Smooth muscle cell (in vitro differentiated cells): ENCODE data around the gene COQ2. TPM values are rescaled to one million over a fixed set of nuclear protein-coding genes. Genes with fewer than 3 reads are reported as not detected.

Experiments
- DNase-seq: peaks from one replicate; lab custom pipeline; 2025; ENCODE audit not compliant: unreplicated experiment; lab: John Stamatoyannopoulos, UW
- H2AFZ ChIP-seq: fragments of 200-600 bp; sonication (generic); 2 replicates; pipeline ENCODE4 v1.6.0; 2016; ENCODE audit warnings: antibody characterized with exemption, low read depth, mild to moderate bottlenecking
- H3F3A ChIP-seq: fragments of 200-600 bp; sonication (generic); 2 replicates; pipeline ENCODE4 v1.6.0; 2017; ENCODE audit warnings: antibody characterized with exemption, low read depth
- H3K27ac ChIP-seq: fragments of 200-600 bp; sonication (generic); 2 replicates; pipeline ENCODE4 v1.5.1; 2016; ENCODE audit warnings: low read depth, mild to moderate bottlenecking
- H3K27me3 ChIP-seq: fragments of 200-600 bp; sonication (generic); 2 replicates; pipeline ENCODE4 v1.6.1; 2016; ENCODE audit warnings: low read depth, mild to moderate bottlenecking
- H3K36me3 ChIP-seq: fragments of 200-600 bp; sonication (generic); 2 replicates; pipeline ENCODE4 v1.5.1; 2016; ENCODE audit warnings: low read depth
- H3K4me1 ChIP-seq: fragments of 200-600 bp; sonication (generic); 2 replicates; pipeline ENCODE4 v1.5.1; 2016; ENCODE audit warnings: low read depth
- H3K4me2 ChIP-seq: fragments of 200-600 bp; sonication (generic); 2 replicates; pipeline ENCODE4 v1.6.0; 2016; ENCODE audit warnings: mild to moderate bottlenecking
- H3K4me3 ChIP-seq: fragments of 200-600 bp; sonication (generic); 2 replicates; pipeline ENCODE4 v1.5.1; 2016; ENCODE audit warnings: mild to moderate bottlenecking
- H3K79me2 ChIP-seq: fragments of 200-600 bp; sonication (generic); 2 replicates; pipeline ENCODE4 v1.6.0; 2016; ENCODE audit warnings: low read depth, mild to moderate bottlenecking
- H3K9ac ChIP-seq: fragments of 200-600 bp; sonication (generic); 2 replicates; pipeline ENCODE4 v1.6.0; 2016; ENCODE audit warnings: low read depth
- H3K9me3 ChIP-seq: fragments of 200-600 bp; sonication (generic); replicated peaks from 2 replicates; pipeline ENCODE4 v1.5.1; 2016; ENCODE audit warnings: low read depth
- H4K20me1 ChIP-seq: fragments of 200-600 bp; sonication (generic); 2 replicates; pipeline ENCODE4 v1.6.0; 2016; ENCODE audit warnings: low read depth
- WGBS: methylation state at CpG from one replicate; pipeline ENCODE4 v1.1.7; 2016; ENCODE audit warnings: low lambda C conversion rate; 5-methylcytosine and 5-hydroxymethylcytosine counted together
- polyA plus RNA-seq: library from polyadenylated mRNA; unstranded; fragments of >200 nt; fragmentation: Nextera tagmentation; extraction: Ambion mirVana; gene quantifications from 2 replicates; pipeline ENCODE4 v1.2.1, GENCODE V29; 2016
- total RNA-seq: library from RNA; depleted of rRNA; stranded (reverse); fragments of >200 nt; gene quantifications from 2 replicates; pipeline ENCODE4 v1.2.3, GENCODE V29; 2014
- TF ChIP-seq, protein P1 (sequence below): fragments of 200-600 bp; sonication (generic); IDR thresholded peaks from 2 replicates; pipeline ENCODE4 v1.5.1; 2017; ENCODE audit warnings: borderline replicate concordance, mild to moderate bottlenecking, antibody characterized with exemption; ENCODE audit not compliant: insufficient read depth, poor library complexity, severe bottlenecking

Gene COQ2
- total and polyA plus RNA-seq, 2 experiments from 2014 or later: 5.7 to 8.1 TPM

DNA sequence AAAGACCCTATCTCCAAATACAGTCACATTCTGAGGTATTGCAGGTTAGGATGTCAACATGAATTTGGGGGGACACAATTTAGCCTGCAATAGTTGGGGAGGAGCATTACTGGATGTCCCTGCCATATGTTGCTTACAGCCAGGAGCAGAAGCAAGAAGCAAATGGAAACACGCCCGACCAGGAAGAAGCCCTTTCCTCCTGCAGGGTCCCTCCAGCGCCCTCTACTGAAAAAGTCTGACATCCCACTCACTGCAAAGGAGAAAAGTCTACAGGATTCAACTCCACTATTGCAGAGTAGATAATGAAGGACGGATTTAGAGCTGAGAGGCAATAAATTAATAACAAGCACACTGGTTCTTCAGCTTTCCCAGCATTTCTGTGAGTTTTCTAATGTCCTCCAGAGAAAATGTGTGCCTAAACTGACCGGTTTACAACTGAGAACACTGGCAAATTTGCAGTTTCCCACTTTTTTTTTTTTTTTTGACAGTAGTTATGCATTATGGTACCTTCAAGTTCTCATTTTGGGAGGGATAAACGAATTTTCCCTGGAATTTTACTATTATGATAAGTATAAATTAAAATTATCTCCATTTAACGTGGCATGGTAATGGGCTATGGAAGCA, 31.7 kb downstream of the COQ2 start:
- TF ChIP-seq, protein P1, sequence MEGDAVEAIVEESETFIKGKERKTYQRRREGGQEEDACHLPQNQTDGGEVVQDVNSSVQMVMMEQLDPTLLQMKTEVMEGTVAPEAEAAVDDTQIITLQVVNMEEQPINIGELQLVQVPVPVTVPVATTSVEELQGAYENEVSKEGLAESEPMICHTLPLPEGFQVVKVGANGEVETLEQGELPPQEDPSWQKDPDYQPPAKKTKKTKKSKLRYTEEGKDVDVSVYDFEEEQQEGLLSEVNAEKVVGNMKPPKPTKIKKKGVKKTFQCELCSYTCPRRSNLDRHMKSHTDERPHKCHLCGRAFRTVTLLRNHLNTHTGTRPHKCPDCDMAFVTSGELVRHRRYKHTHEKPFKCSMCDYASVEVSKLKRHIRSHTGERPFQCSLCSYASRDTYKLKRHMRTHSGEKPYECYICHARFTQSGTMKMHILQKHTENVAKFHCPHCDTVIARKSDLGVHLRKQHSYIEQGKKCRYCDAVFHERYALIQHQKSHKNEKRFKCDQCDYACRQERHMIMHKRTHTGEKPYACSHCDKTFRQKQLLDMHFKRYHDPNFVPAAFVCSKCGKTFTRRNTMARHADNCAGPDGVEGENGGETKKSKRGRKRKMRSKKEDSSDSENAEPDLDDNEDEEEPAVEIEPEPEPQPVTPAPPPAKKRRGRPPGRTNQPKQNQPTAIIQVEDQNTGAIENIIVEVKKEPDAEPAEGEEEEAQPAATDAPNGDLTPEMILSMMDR: peak; percentile 34
- WGBS: 39% methylated on average over 6 of the region's 7 CpGs
- H4K20me1 ChIP-seq: no peaks in the 10 kb centered on the region
- H3K27ac ChIP-seq: no peak overlapping the region
- no peak overlapping the region for H3K4me3 ChIP-seq
- no peaks in the 10 kb centered on the region for H3K36me3 ChIP-seq
- H3F3A ChIP-seq: peaks cover 11% of the 10 kb centered on the region
- H3K4me2 ChIP-seq: no peak overlapping the region
- DNase-seq: no peak
- no peak overlapping the region for H3K9ac ChIP-seq
- no peaks in the 10 kb centered on the region for H3K9me3 ChIP-seq
- H3K27me3 ChIP-seq: no peaks in the 10 kb centered on the region
- peaks cover 9% of the 10 kb centered on the region for H3K4me1 ChIP-seq
- no peaks in the 10 kb centered on the region for H3K79me2 ChIP-seq
- no peak overlapping the region for H2AFZ ChIP-seq

DNA sequence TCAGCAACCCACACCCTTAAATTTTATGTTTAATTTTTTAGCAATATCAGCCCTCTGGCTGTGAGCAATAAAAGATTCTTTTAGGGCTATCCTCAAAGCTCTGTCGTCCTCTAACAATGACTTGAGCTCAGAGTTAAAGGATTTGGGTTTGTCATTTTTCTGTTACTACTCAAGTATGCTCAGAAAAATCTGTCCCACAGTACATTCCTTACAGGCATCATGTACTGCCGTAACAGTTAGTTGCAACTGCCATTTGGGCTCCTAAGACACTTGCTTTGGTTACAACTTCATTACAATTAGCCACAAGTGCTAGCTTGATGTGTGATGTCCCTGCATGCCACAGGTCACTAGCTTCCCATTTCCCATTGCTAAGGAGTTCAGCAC, 33.2 kb downstream of the COQ2 start:
- TF ChIP-seq, protein P1: no peak
- 9% methylated on average over 2 of the region's 2 CpGs for WGBS
- Histone ChIP-seq H3K9ac (no peak overlapping the region), H3K4me1 (peaks cover 9% of the 10 kb centered on the region), H3K4me3 (no peak overlapping the region), H3K27me3 (no peaks in the 10 kb centered on the region), H3F3A (peaks cover 6% of the 10 kb centered on the region), H3K4me2 (peak overlapping the region; percentile 25), H3K9me3 (no peaks in the 10 kb centered on the region), H3K36me3 (no peaks in the 10 kb centered on the region), H3K79me2 (no peaks in the 10 kb centered on the region), H4K20me1 (no peaks in the 10 kb centered on the region), H3K27ac (no peak overlapping the region), H2AFZ (no peak overlapping the region)
- DNase-seq: no peak

DNA sequence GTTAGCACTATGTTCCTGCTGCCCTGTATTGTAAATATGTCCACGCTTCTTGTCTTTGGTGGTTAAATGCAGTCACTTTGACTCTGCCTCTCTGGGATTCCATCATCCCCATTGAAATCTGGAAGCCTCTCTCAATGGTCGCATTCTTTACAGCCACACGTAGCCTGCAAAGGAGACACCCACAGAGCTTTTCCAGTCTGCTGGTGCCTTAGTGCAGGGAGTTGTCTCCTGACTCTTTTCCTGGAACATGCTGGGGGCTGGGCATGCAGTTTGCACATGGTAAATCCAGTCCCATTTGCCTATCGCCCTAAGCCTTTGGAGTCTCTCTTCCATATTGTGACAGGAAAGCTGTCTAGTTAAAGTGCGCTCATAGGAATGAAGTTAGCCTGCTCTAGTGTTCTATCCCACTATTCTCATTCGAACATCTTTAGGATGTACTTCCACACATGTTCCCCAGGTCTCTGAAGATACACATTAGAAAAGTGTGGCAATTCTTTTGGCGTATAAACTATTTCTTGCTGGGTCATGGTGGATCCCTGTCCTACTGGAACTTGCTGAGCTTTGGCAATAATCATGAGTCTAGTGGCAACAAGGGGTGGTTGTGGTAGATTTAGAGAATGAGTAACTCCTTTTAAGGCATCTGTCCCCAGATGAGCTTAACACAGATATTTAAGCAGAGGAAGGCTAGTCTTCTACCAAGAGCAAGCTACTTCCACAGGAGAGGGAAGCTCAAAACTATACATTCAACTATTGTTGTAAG, 33.7 kb downstream of the COQ2 start:
- no peak overlapping the region for H3K9ac ChIP-seq
- no peak overlapping the region for H3K4me3 ChIP-seq
- H3F3A ChIP-seq: peaks cover 6% of the 10 kb centered on the region
- H3K27me3 ChIP-seq: no peaks in the 10 kb centered on the region
- H4K20me1 ChIP-seq: no peaks in the 10 kb centered on the region
- WGBS: 48% methylated on average over 7 of the region's 7 CpGs
- no peaks in the 10 kb centered on the region for H3K9me3 ChIP-seq
- H3K36me3 ChIP-seq: no peaks in the 10 kb centered on the region
- peak overlapping the region; percentile 25 for H3K4me2 ChIP-seq
- no peak overlapping the region for H2AFZ ChIP-seq
- H3K4me1 ChIP-seq: peaks cover 9% of the 10 kb centered on the region
- DNase-seq: no peak
- H3K79me2 ChIP-seq: no peaks in the 10 kb centered on the region
- no peak overlapping the region for H3K27ac ChIP-seq
- TF ChIP-seq, protein P1: no peak
